ENCODE measurements around the gene KDM6B. TPM values are rescaled to one million over a fixed set of nuclear protein-coding genes. Genes with fewer than 3 reads are reported as not detected.
"Not testable (repeated sequence)": the region's sequence is repeated elsewhere in the genome, so short reads cannot be mapped to it uniquely, and the experiment has no call there.

The KDM6B gene
- total RNA-seq, 1 experiment from 2014 or later, result 3.2 TPM

DNA sequence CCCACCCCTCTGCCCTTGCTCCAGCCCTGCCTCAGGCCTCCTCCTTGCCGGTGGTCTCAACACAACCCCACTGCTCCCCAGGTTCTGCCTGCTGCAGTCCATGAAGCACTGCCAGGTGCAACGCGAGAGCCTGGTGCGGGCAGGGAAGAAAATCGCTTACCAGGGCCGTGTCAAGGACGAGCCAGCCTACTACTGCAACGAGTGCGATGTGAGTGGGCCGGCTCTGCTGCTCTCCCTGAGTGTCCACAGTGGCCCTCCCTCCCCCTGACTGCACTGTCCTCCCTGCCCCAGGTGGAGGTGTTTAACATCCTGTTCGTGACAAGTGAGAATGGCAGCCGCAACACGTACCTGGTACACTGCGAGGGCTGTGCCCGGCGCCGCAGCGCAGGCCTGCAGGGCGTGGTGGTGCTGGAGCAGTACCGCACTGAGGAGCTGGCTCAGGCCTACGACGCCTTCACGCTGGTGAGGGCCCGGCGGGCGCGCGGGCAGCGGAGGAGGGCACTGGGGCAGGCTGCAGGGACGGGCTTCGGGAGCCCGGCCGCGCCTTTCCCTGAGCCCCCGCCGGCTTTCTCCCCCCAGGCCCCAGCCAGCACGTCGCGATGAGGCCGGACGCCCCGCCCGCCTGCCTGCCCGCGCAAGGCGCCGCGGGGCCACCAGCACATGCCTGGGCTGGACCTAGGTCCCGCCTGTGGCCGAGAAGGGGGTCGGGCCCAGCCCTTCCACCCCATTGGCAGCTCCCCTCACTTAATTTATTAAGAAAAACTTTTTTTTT is 19.1 kb downstream of the KDM6B start:
- DNase-seq (ENCODE audit: low read depth), result no peak

DNA sequence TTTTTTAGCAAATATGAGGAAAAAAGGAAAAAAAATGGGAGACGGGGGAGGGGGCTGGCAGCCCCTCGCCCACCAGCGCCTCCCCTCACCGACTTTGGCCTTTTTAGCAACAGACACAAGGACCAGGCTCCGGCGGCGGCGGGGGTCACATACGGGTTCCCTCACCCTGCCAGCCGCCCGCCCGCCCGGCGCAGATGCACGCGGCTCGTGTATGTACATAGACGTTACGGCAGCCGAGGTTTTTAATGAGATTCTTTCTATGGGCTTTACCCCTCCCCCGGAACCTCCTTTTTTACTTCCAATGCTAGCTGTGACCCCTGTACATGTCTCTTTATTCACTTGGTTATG is 19.6 kb downstream of the KDM6B start:
- no peak for DNase-seq (ENCODE audit: low read depth)

GRCh38 chr17:7854078-7854777 is 20.2 kb downstream of the KDM6B start:
- DNase-seq (ENCODE audit: low read depth), result no peak

GRCh38 chr17:7854851-7855659 is 21.0 kb downstream of the KDM6B start, which contains the start of gene TMEM88:
TSS of gene TMEM88 (plus strand) at chr17:7855066. CDS start at chr17:7855075, 9 bp downstream.
- no peak for DNase-seq (ENCODE audit: low read depth)

GRCh38 chr17:7855660-7856010 is 21.6 kb downstream of the KDM6B start:
- no peak for DNase-seq (ENCODE audit: low read depth)

DNA sequence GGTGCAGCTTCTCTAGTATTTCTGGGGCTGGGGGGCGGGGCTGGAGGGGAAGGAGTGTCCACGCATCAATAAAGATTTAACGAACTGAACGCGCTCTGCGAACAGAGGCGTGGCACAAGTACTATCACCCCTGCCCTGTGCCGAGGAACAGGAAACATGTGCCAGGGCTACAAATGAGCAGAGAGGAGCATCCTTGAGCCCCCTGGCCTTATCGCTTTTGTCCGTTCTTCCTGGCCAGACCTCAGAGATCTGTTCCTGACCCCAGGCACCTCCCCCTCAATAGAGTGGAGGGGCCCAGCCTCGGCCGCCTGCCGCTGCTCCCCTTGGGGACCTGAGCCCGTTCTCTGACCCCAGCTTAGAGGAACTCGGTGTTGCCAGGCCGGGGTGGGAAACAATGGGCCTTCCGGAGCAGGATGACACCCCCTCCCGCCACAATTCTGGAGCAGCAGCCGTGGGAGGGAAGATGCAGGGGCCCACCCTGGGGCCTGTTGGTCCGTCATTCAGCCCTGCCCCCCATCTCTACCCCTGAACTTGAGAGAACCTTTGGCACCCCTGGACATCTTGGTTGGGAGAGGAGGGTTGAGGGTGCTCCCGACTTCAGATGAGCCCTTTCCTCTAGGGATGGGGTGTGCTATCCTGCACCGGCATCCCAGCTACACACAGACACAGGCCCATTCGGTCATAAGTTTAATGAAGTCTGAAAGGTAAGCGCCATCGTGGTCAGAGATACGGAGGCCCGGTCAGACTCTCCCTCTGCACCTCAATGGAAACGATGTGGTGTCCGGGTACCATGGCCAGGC is 22.2 kb downstream of the KDM6B start:
- no peak for DNase-seq (ENCODE audit: low read depth)

DNA sequence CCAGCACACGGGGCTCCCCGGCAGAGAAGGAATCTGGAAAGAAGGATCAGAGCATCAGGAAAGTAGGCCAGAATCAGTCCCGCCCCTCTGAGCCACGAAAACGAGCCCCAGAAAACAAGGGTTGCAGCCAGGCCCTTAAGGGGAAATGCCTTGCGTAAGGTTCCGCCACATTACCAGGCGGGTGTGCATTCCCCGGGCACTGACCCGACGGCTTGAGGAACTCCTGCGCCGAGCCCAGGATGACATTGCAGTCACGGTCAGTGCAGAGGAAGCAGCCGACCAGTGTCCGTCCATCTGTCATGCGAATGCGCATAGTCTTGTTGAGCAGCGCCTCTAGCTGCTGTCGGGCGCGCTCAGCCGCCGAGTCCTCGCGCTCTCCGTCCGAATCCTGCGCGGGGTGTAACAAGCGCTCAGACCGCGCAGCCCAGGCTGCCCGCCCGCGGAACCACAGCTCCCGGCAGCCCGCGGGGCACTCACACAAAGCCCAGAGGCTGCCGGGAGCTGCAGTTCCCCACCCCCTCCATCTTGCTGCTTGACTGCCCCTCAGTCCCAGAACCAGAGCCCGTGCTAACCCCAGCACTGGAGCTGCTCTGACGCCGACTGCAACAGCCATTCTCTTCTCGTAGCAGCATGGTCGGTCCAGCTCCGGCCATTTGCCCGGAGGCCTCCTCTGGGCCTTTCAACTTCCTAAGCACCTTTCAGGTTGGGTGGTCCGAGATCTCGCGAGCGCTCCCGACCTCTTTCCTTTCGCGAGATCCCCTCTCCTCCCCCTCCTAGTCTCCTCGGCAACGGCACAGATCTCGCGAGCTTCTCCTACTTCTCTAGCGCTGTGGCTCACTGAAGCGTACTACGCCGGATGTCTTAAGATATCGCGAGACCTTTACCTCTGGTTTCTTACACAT is 23.0 kb downstream of the KDM6B start, which contains the start of gene NAA38:
TSS of gene NAA38 (minus strand) at position 749 of the 902 bp plus-strand sequence. CDS start at position 653, 96 bp downstream.
- DNase-seq (ENCODE audit: low read depth), result peak; percentile 99

DNA sequence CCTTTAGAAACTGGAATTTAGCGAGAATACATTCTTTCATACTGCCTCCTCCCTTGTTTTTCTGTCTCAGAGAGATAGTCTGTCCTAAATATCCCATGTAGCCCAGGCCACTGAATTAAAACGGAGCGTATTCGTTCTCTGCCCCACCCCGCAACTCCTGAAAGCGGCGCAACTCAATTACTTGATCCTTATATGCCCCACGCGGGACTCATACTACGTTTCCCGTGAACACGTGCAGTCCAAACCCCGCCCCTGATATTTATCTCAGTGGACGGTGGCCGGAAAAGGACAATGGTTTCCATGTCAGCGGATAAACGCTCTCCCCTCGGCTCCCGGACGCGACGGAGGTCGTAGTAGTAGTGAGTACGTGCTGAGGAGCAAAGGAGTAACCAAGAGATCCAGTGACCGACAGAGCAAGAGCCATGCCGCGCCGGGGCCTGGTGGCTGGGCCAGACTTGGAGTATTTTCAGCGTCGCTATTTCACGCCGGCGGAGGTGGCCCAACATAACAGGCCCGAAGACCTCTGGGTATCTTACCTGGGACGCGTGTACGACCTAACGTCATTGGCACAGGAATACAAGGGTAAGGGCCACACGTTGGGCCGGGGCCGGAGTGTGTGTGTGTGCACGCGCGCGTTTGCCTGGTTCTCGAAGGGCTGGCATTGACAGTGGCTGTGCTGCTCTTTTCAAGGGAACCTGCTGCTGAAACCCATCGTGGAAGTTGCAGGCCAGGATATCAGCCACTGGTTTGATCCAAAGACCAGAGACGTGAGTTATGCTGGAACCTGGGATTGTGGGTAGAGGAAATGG is 23.9 kb downstream of the KDM6B start, which contains the start of gene CYB5D1:
TSS of gene CYB5D1 (plus strand) at position 291 of the 809 bp plus-strand sequence. CDS start at position 423, 132 bp downstream.
- peak; percentile 91 for DNase-seq (ENCODE audit: low read depth)

DNA sequence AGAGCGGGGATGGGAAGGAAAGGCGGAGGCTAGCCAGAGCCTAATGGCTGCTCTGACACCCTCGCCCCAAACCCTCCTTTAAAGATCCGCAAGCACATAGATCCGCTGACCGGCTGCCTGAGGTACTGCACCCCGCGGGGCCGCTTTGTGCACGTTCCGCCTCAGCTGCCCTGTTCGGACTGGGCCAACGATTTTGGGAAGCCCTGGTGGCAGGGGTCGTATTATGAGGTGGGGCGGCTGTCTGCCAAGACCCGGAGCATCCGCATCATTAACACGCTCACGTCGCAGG is 24.4 kb downstream of the KDM6B start:
- peak; percentile 54 for DNase-seq (ENCODE audit: low read depth)

DNA sequence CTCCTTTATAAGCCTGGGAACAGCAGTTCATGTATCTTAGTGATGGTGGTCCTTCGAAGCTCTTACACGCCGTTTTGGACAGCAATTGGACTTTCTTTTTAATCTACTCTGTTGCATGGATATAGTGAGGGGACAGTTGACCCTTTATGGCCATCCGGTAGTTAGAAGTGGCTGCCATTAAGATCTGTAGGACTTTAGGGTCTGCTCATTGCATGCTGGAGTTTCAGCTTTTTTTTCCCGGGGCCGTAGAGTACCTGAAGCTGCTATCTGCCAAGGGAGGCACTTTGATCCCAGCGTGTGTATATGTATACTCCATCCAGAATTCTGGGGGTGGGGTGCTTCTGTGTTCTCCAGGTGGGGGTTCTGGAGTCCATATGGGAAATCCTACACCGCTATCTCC is 25.0 kb downstream of the KDM6B start:
- no peak for DNase-seq (ENCODE audit: low read depth)

- DNase-seq (ENCODE audit: low read depth), result peak; percentile 46
Measured at GRCh38 chr17:7862692-7863437, 28.8 kb downstream of the KDM6B start.

- DNase-seq (ENCODE audit: low read depth), result not testable (repeated sequence)
Measured at GRCh38 chr17:7864384-7864783, 30.4 kb downstream of the KDM6B start.

GRCh38 chr17:7864995-7865650 is 31.1 kb downstream of the KDM6B start:
- no peak for DNase-seq (ENCODE audit: low read depth)

DNA sequence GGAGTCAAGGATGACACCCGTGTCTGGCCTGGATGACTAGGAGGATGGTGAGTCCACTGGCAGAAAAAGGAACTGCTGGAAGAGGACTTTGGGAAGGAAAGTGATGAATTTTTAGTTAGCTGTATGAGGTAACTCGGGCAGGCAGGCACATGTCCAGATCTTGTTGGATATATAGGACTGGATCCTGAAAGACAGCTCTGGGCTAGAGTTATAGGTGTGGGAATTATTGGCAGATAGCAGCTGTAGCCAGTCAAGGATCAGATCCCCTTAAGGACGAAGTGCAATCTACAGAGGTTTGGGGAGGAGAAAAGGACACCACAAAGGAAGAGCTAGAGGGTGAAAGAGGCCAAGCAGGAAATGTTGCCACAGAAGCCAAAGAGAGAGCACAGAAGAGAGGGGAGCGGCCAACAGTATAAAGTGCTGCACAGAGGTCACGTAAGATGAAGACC is 33.9 kb downstream of the KDM6B start:
- no peak for DNase-seq (ENCODE audit: low read depth)

DNA sequence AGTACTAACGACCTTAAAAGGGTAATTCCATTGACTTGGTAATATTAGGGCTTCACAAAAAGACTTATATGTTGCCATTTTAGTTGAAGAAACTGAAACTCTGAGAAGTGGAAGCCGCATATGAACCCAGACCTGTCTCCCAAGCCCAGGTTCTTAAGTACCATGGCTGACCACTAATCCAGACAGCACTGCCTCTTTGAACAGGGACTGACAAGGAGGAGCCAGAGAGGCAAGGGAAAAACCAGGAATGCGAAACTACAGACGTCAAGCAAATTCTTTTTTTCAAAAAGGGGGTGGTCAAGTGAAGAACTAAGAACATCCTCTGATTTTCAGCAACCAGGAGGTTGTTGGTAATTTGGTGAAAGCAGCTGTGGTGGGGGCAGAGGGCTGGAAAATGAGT is 39.0 kb downstream of the KDM6B start:
- no peak for DNase-seq (ENCODE audit: low read depth)

GRCh38 chr17:7875804-7876370 is 41.9 kb downstream of the KDM6B start:
- DNase-seq (ENCODE audit: low read depth), result no peak

DNA sequence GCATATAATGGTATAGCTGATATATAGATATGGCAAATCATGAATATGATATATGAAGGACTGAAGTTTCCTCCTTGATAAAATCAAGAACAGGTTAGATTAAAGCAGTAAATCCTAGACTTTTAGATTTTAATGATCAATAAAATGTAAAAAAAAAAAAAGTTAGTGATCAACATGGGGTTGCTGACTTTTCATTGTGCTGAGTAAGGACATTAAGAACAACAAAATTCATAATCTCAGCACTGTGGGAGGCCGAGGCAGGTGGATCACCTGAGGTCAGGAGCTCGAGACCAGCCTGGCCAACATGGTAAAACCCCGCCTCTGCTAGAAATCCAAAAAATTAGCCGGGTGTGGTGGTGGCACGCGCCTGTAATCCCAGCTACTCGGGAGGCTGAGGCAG is 44.2 kb downstream of the KDM6B start:
- DNase-seq (ENCODE audit: low read depth), result no peak

Measured in M059J (cell line).